Gastrocnemius medialis (tissue), 4 donors: Measurements from ENCODE around the gene IDUA. TPM values are rescaled to one million over a fixed set of nuclear protein-coding genes. Genes with fewer than 3 reads are reported as not detected.
A peak's percentile ranks its signal among the peaks of the same experiment; 100 is the strongest.
"Not testable (repeated sequence)": the region's sequence is repeated elsewhere in the genome, so short reads cannot be mapped to it uniquely, and the experiment has no call there.

Source experiments
- ATAC-seq, 2 donors: fragments of 150-250 bp; one replicate each; pipeline ENCODE4 v1.9.1; 2016
- DNase-seq, 2 donors: peaks; one replicate each; pipeline ENCODE4 v3.0.0-alpha.2; 2019
- H3K27ac ChIP-seq, 4 donors: fragments of 200-600 bp; sonication (generic); 1 replicate in 1 of 4; 2 replicates in 3 of 4; pipeline ENCODE4 v1.5.1; 2016 to 2018; ENCODE audit warnings: mild to moderate bottlenecking in 2 of 4, moderate library complexity in 1 of 4
- H3K27me3 ChIP-seq, 3 donors: fragments of 200-600 bp; sonication (generic) in 2 of 3; 1 replicate in 1 of 3; 2 replicates in 2 of 3; pipeline versions ENCODE4 v1.5.1 to v1.6.0; 2016 to 2019; ENCODE audit warnings: mild to moderate bottlenecking in 1 of 3, moderate library complexity in 1 of 3
- H3K36me3 ChIP-seq, 2 donors: fragments of 200-600 bp; sonication (generic) in 1 of 2; one replicate each; pipeline ENCODE4 v1.5.1; 2017 to 2018
- H3K4me1 ChIP-seq, 2 donors: fragments of 200-600 bp; sonication (generic) in 1 of 2; one replicate each; pipeline ENCODE4 v1.5.1; 2016 to 2017; ENCODE audit warnings: mild to moderate bottlenecking in 2 of 2
- H3K4me3 ChIP-seq, 4 donors: fragments of 200-600 bp; sonication (generic) in 3 of 4; 1 replicate in 1 of 4; 2 replicates in 3 of 4; pipeline ENCODE4 v1.5.1; 2016 to 2019; ENCODE audit warnings: mild to moderate bottlenecking in 2 of 4
- H3K9me3 ChIP-seq, 3 donors: fragments of 200-600 bp; sonication (generic) in 2 of 3; 1 replicate in 1 of 3; 2 replicates in 2 of 3; pipeline ENCODE4 v1.5.1; 2016 to 2019
- CTCF ChIP-seq, 5 experiments: fragments of 450-650 bp in 3 of 5; fragments of 200-600 bp in 2 of 5; sonication (generic) in 2 of 5; IDR thresholded peaks in 4 of 5; conservative IDR thresholded peaks in 1 of 5; 1 replicate in 4 of 5; 2 replicates in 1 of 5; pipeline ENCODE4 v1.5.1; 2016 to 2019; ENCODE audit warnings: antibody characterized with exemption in 5 of 5, mild to moderate bottlenecking in 3 of 5, moderate library complexity in 3 of 5
- POLR2A ChIP-seq, 2 donors: fragments of 450-650 bp; IDR thresholded peaks; one replicate each; pipeline ENCODE4 v1.6.1; 2017; ENCODE audit warnings: antibody characterized with exemption in 2 of 2, mild to moderate bottlenecking in 2 of 2, moderate library complexity in 2 of 2
- in situ Hi-C, 4 donors: fragments of 200-750 bp; cut with MboI; loops; one replicate each; pipeline versions ENCODE4 v1.15.0 to v1.8.0; 2017; ENCODE audit warnings: low sequenced_read_pairs in 4 of 4
- intact Hi-C: fragments of 100-400 bp; cut with DNase I; formaldehyde crosslinking; loops from one replicate; pipeline ENCODE4 v1.15.1; 2023; ENCODE audit warnings: low total_unique reads
- total RNA-seq, 4 donors: library from RNA; depleted of rRNA; stranded (reverse); fragments of >200 nt; gene quantifications; one replicate each; pipeline versions ENCODE4 v1.1.0 to v1.2.3, GENCODE V29; 2016

The IDUA gene
- total RNA-seq, 4 donors from 2014 or later = 0.12 to 10.8 (median 2.4) TPM

- no peak for DNase-seq
- H3K36me3 ChIP-seq = no peaks in the 10 kb centered on the region
- in situ Hi-C loops (no loop called here), intact Hi-C loops (no loop called here)
- no peak for ATAC-seq
- no peaks in the 10 kb centered on the region for H3K9me3 ChIP-seq
- peaks cover 0 to 3% of the 10 kb centered on the region in 2 donors for H3K4me1 ChIP-seq
- TF ChIP-seq CTCF (IDR thresholded peaks at IDR 0.05 in 4 of 5, conservative IDR thresholded peaks at IDR 0.05 in 1 of 5) = no peak
- no peak for TF ChIP-seq POLR2A (IDR thresholded peaks at IDR 0.05)
- no peak overlapping the region for H3K27ac ChIP-seq
- H3K4me3 ChIP-seq = no peak overlapping the region
- peaks cover 39 to 84% (median 59%) of the 10 kb centered on the region in 3 donors for H3K27me3 ChIP-seq
These were observed 58.4 kb downstream of the IDUA start for GRCh38 chr4:1045193-1045594.

GRCh38 chr4:1045595-1046201 is 58.9 kb downstream of the IDUA start:
- in situ Hi-C loops (no loop called here), intact Hi-C loops (no loop called here)
- ATAC-seq = no peak
- peaks cover 42 to 85% (median 64%) of the 10 kb centered on the region in 3 donors for H3K27me3 ChIP-seq
- no peak for DNase-seq
- H3K4me1 ChIP-seq = peaks cover 0 to 3% of the 10 kb centered on the region in 2 donors
- H3K4me3 ChIP-seq = no peak overlapping the region
- TF ChIP-seq CTCF (IDR thresholded peaks at IDR 0.05 in 4 of 5, conservative IDR thresholded peaks at IDR 0.05 in 1 of 5) (no peak), POLR2A (IDR thresholded peaks at IDR 0.05) (no peak)
- H3K27ac ChIP-seq = no peak overlapping the region
- no peaks in the 10 kb centered on the region for H3K9me3 ChIP-seq
- no peaks in the 10 kb centered on the region for H3K36me3 ChIP-seq

- H3K4me3 ChIP-seq = peak overlapping the region in 2 of 4 donors; percentile 30 to 34
- not testable (repeated sequence) for ATAC-seq
These were observed 59.8 kb downstream of the IDUA start for GRCh38 chr4:1046581-1047011.

GRCh38 chr4:1047106-1047975 is 60.5 kb downstream of the IDUA start:
- Histone ChIP-seq H3K9me3 (no peaks in the 10 kb centered on the region), H3K4me3 (peak overlapping the region in 2 of 4 donors; percentile 30 to 34), H3K36me3 (no peaks in the 10 kb centered on the region), H3K4me1 (peaks cover 0 to 3% of the 10 kb centered on the region in 2 donors), H3K27ac (no peak overlapping the region), H3K27me3 (peaks cover 59 to 88% (median 76%) of the 10 kb centered on the region in 3 donors)
- intact Hi-C loops (no loop called here), in situ Hi-C loops (no loop called here)
- no peak for TF ChIP-seq CTCF (IDR thresholded peaks at IDR 0.05 in 4 of 5, conservative IDR thresholded peaks at IDR 0.05 in 1 of 5)
- no peak for TF ChIP-seq POLR2A (IDR thresholded peaks at IDR 0.05)
- ATAC-seq (no peak), DNase-seq (no peak)

More at GRCh38 chr4:1046581-1047011, 59.8 kb downstream of the IDUA start:
- in situ Hi-C loops, H3K36me3 ChIP-seq, H3K4me1 ChIP-seq, H3K9me3 ChIP-seq, intact Hi-C loops, H3K27ac ChIP-seq: not testable (repeated sequence)
- peaks cover 51 to 86% (median 73%) of the 10 kb centered on the region in 3 donors for H3K27me3 ChIP-seq
- DNase-seq = peak in 1 of 2 donors; percentile 44
